22Rv1 (cell line): ENCODE measurements around the gene USP13.

Source experiments
- ZFX ChIP-seq: fragments of 450-650 bp; IDR thresholded peaks from 2 replicates; pipeline ENCODE4 v1.6.1; 2017; ENCODE audit warnings: antibody characterized with exemption, borderline replicate concordance
- TF ChIP-seq, protein P1 (sequence below): fragments of 450-650 bp; IDR thresholded peaks from 2 replicates; pipeline ENCODE4 v1.5.1; 2017; ENCODE audit warnings: mild to moderate bottlenecking

DNA sequence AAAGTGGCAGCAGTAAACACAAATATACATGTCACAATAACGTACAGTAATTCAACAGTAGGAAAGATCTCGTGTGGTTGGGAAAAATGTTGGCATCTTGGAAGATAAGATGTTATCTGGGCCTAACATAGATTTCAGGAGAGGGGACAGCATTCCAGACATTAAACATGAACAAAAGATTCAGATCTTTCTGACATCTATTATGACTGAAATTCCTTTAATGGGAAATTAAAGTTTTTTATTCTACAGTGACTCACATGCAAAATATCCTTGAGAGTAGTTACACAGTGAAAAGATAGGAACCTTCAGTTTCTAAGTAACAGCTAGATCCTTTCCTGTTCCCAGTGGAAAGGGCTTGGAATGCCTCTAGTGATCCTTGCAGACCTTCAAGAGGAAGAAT lies 39.0 kb upstream of the USP13 start:
- TF ChIP-seq, protein P1, sequence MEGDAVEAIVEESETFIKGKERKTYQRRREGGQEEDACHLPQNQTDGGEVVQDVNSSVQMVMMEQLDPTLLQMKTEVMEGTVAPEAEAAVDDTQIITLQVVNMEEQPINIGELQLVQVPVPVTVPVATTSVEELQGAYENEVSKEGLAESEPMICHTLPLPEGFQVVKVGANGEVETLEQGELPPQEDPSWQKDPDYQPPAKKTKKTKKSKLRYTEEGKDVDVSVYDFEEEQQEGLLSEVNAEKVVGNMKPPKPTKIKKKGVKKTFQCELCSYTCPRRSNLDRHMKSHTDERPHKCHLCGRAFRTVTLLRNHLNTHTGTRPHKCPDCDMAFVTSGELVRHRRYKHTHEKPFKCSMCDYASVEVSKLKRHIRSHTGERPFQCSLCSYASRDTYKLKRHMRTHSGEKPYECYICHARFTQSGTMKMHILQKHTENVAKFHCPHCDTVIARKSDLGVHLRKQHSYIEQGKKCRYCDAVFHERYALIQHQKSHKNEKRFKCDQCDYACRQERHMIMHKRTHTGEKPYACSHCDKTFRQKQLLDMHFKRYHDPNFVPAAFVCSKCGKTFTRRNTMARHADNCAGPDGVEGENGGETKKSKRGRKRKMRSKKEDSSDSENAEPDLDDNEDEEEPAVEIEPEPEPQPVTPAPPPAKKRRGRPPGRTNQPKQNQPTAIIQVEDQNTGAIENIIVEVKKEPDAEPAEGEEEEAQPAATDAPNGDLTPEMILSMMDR = no peak
- TF ChIP-seq ZFX = no peak
